ENCODE measurements around the gene TTC33.

- no peak for TF ChIP-seq CTCF (IDR thresholded peaks at IDR 0.05; ENCODE audit: poor library complexity, severe bottlenecking)
- TF ChIP-seq EP300 (conservative IDR thresholded peaks at IDR 0.05; ENCODE audit: poor library complexity, severe bottlenecking) = no peak
- TF ChIP-seq, protein P1, sequence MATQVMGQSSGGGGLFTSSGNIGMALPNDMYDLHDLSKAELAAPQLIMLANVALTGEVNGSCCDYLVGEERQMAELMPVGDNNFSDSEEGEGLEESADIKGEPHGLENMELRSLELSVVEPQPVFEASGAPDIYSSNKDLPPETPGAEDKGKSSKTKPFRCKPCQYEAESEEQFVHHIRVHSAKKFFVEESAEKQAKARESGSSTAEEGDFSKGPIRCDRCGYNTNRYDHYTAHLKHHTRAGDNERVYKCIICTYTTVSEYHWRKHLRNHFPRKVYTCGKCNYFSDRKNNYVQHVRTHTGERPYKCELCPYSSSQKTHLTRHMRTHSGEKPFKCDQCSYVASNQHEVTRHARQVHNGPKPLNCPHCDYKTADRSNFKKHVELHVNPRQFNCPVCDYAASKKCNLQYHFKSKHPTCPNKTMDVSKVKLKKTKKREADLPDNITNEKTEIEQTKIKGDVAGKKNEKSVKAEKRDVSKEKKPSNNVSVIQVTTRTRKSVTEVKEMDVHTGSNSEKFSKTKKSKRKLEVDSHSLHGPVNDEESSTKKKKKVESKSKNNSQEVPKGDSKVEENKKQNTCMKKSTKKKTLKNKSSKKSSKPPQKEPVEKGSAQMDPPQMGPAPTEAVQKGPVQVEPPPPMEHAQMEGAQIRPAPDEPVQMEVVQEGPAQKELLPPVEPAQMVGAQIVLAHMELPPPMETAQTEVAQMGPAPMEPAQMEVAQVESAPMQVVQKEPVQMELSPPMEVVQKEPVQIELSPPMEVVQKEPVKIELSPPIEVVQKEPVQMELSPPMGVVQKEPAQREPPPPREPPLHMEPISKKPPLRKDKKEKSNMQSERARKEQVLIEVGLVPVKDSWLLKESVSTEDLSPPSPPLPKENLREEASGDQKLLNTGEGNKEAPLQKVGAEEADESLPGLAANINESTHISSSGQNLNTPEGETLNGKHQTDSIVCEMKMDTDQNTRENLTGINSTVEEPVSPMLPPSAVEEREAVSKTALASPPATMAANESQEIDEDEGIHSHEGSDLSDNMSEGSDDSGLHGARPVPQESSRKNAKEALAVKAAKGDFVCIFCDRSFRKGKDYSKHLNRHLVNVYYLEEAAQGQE (IDR thresholded peaks at IDR 0.05; ENCODE audit: borderline replicate concordance) = no peak
- TF ChIP-seq EZH2 (IDR thresholded peaks at IDR 0.05; ENCODE audit: borderline replicate concordance, insufficient read depth, low read length, poor library complexity, severe bottlenecking) = no peak
- TF ChIP-seq POLR2AphosphoS5 (IDR thresholded peaks at IDR 0.05) = no peak
- TF ChIP-seq RAD21 (conservative IDR thresholded peaks at IDR 0.05) = no peak
- TF ChIP-seq SMC3 (conservative IDR thresholded peaks at IDR 0.05; ENCODE audit: poor library complexity) = no peak
- no peak for TF ChIP-seq TAF1 (IDR thresholded peaks at IDR 0.05; ENCODE audit: low read depth)
These were observed 19.5 kb upstream of the TTC33 start for GRCh38 chr5:40775085-40775845.

All from neural cell (in vitro differentiated cells).